Aorta (tissue), 5 donors: ENCODE results near the gene EPHB4. TPM values are rescaled to one million over a fixed set of nuclear protein-coding genes. Genes with fewer than 3 reads are reported as not detected.
"Not testable (repeated sequence)": the region's sequence is repeated elsewhere in the genome, so short reads cannot be mapped to it uniquely, and the experiment has no call there.

Experiments
- ATAC-seq: fragments of 200-7000 bp; cut with Tn5 transposase; one replicate; pipeline ENCODE4 v1.9.1; 2022; ENCODE audit warnings: moderate library complexity; ENCODE audit not compliant: low FRiP score
- DNase-seq, 2 donors: peaks; one replicate each; pipeline ENCODE4 v3.0.0-alpha.2; 2020
- H3K27ac ChIP-seq, 2 donors: one replicate each; pipeline ENCODE4 v1.5.1; 2013; ENCODE audit warnings: low read length in 2 of 2, mild to moderate bottlenecking in 2 of 2, moderate library complexity in 2 of 2, control low read depth in 1 of 2, inconsistent platforms in 1 of 2, low read depth in 1 of 2
- H3K27me3 ChIP-seq, 2 donors: one replicate each; pipeline ENCODE4 v1.6.1; 2013; ENCODE audit warnings: control low read depth in 1 of 2, low read length in 1 of 2, mild to moderate bottlenecking in 1 of 2, moderate library complexity in 1 of 2; ENCODE audit not compliant: insufficient read depth in 2 of 2, control insufficient read depth in 1 of 2
- H3K36me3 ChIP-seq, 2 donors: one replicate each; pipeline ENCODE4 v1.6.1; 2013; ENCODE audit warnings: control low read depth in 1 of 2, low read length in 1 of 2, mild to moderate bottlenecking in 1 of 2; ENCODE audit not compliant: insufficient read depth in 2 of 2, control insufficient read depth in 1 of 2
- H3K4me1 ChIP-seq, 2 donors: one replicate each; pipeline ENCODE4 v1.6.1; 2013; ENCODE audit warnings: low read length in 2 of 2, control low read depth in 1 of 2, mild to moderate bottlenecking in 1 of 2, moderate library complexity in 1 of 2; ENCODE audit not compliant: insufficient read depth in 2 of 2, control insufficient read depth in 1 of 2
- H3K4me3 ChIP-seq, 2 donors: one replicate each; pipeline ENCODE4 v1.5.1; 2013; ENCODE audit warnings: low read length in 2 of 2, control low read depth in 1 of 2, mild to moderate bottlenecking in 1 of 2
- H3K9me3 ChIP-seq: one replicate; pipeline ENCODE4 v1.6.1; 2013; ENCODE audit warnings: mild to moderate bottlenecking, low read length; ENCODE audit not compliant: control insufficient read depth
- WGBS, 2 donors: extraction: QIAGEN DNeasy Blood & Tissue Kit; methylation state at CpG; one replicate each; pipeline ENCODE4 v1.1.7; 2013; 5-methylcytosine and 5-hydroxymethylcytosine counted together
- intact Hi-C, 2 donors: fragments of 100-400 bp; cut with DNase I; formaldehyde crosslinking; loops; one replicate each; pipeline versions ENCODE4 v1.14.2 to v1.15.0; 2022
- polyA plus RNA-seq, 2 donors: library from polyadenylated mRNA; stranded (reverse); fragments of 200-250 nt; gene quantifications; one replicate each; pipeline ENCODE4 v1.2.3, GENCODE V29; 2013
- total RNA-seq, 2 donors: library from RNA; stranded (reverse); fragmentation: NEBNext Ultra II Directional; extraction: Animal tissue kit (Norgen Biotek cat#: 25700); gene quantifications; one replicate each; pipeline ENCODE4 v1.2.1, GENCODE V29; 2021
- donor health status: healthy with polysubstance abuse.
- donor health status: Bipolar disorder and iron deficiency.
- donor health status: DM: no; HTN: no; CAD: no.
- donor health status: DM: no; HTN: no; CAD: no.
- donor health status: DM: yes; HTN: yes; CAD: no.

Gene EPHB4
- total and polyA plus RNA-seq, 4 donors: 4.3 to 71.6 (median 24.7) TPM

- Histone ChIP-seq H3K9me3 (no peaks in the 10 kb centered on the region), H3K4me1 (no peaks in the 10 kb centered on the region), H3K27ac (no peak overlapping the region), H3K27me3 (no peaks in the 10 kb centered on the region), H3K36me3 (no peaks in the 10 kb centered on the region), H3K4me3 (no peak overlapping the region)
- ATAC-seq (no peak), DNase-seq (no peak)
- intact Hi-C loops: no loop called here
- WGBS, 2 donors: 72 to 78% methylated on average over 16 of the region's 16 CpGs
Measured at GRCh38 chr7:100765250-100765649, 62.1 kb downstream of the EPHB4 start.

GRCh38 chr7:100764841-100765240 is 62.5 kb downstream of the EPHB4 start:
- ATAC-seq (no peak), DNase-seq (no peak)
- Histone ChIP-seq H3K36me3 (no peaks in the 10 kb centered on the region), H3K4me1 (no peaks in the 10 kb centered on the region), H3K4me3 (no peak overlapping the region), H3K9me3 (no peaks in the 10 kb centered on the region), H3K27ac (no peak overlapping the region), H3K27me3 (no peaks in the 10 kb centered on the region)
- 77 to 79% methylated on average over 10 of the region's 10 CpGs for WGBS, 2 donors
- intact Hi-C loops: no loop called here

- WGBS, 2 donors: 59 to 63% methylated on average over 14 of the region's 14 CpGs
- DNase-seq: no peak
- H3K27me3 ChIP-seq: no peaks in the 10 kb centered on the region
- H3K36me3 ChIP-seq: no peaks in the 10 kb centered on the region
- H3K4me3 ChIP-seq: no peak overlapping the region
- H3K9me3 ChIP-seq: no peaks in the 10 kb centered on the region
- peak; percentile 16 for ATAC-seq
- H3K4me1 ChIP-seq: no peaks in the 10 kb centered on the region
- no peak overlapping the region for H3K27ac ChIP-seq
- intact Hi-C loops: no loop called here
Measured at GRCh38 chr7:100763556-100764140, 63.7 kb downstream of the EPHB4 start.

GRCh38 chr7:100762841-100763240 is 64.5 kb downstream of the EPHB4 start:
- ATAC-seq, H3K27ac ChIP-seq, H3K4me3 ChIP-seq, H3K36me3 ChIP-seq, H3K27me3 ChIP-seq, H3K9me3 ChIP-seq, intact Hi-C loops, H3K4me1 ChIP-seq, DNase-seq: not testable (repeated sequence)
- WGBS, 2 donors: 76 to 81% methylated on average over 5 of the region's 5 CpGs

- Histone ChIP-seq H3K4me1 (no peaks in the 10 kb centered on the region), H3K27ac (no peak overlapping the region), H3K27me3 (no peaks in the 10 kb centered on the region), H3K9me3 (no peaks in the 10 kb centered on the region), H3K36me3 (no peaks in the 10 kb centered on the region), H3K4me3 (no peak overlapping the region)
- intact Hi-C loops: no loop called here
- WGBS, 2 donors: 69 to 70% methylated on average over 19 of the region's 19 CpGs
- ATAC-seq (no peak), DNase-seq (no peak)
Measured at GRCh38 chr7:100759357-100760171, 67.8 kb downstream of the EPHB4 start.

- intact Hi-C loops: no loop called here
- no peaks in the 10 kb centered on the region for H3K9me3 ChIP-seq
- WGBS, 2 donors: 78 to 85% methylated on average over 2 to 3 of the region's 3 CpGs
- no peaks in the 10 kb centered on the region for H3K36me3 ChIP-seq
- no peak overlapping the region for H3K4me3 ChIP-seq
- DNase-seq: no peak
- no peaks in the 10 kb centered on the region for H3K27me3 ChIP-seq
- no peaks in the 10 kb centered on the region for H3K4me1 ChIP-seq
- ATAC-seq: no peak
- no peak overlapping the region for H3K27ac ChIP-seq
Measured at GRCh38 chr7:100753750-100754149, 73.6 kb downstream of the EPHB4 start.

GRCh38 chr7:100752994-100753393 is 74.3 kb downstream of the EPHB4 start:
- no peak for ATAC-seq
- Histone ChIP-seq H3K36me3 (no peaks in the 10 kb centered on the region), H3K27me3 (no peaks in the 10 kb centered on the region), H3K27ac (no peak overlapping the region), H3K4me3 (no peak overlapping the region), H3K9me3 (no peaks in the 10 kb centered on the region), H3K4me1 (no peaks in the 10 kb centered on the region)
- intact Hi-C loops: no loop called here
- WGBS, 2 donors: 82 to 88% methylated on average over 5 of the region's 5 CpGs
- no peak for DNase-seq
